NT2/D1 (cell line): ENCODE results near the gene MTFR2.

Source experiments
- DNase-seq: peaks from one replicate; pipeline ENCODE4 v3.0.0-alpha.2; 2011; ENCODE audit warnings: low read depth, low spot score
- H3K27me3 ChIP-seq: 2 replicates; pipeline ENCODE4 v1.6.0; 2011; ENCODE audit warnings: mild to moderate bottlenecking; ENCODE audit not compliant: insufficient read length, insufficient read depth
- H3K36me3 ChIP-seq: 2 replicates; pipeline ENCODE4 v1.6.1; 2011; ENCODE audit warnings: mild to moderate bottlenecking, low read length, mixed read lengths; ENCODE audit not compliant: insufficient read depth, insufficient read length
- H3K4me1 ChIP-seq: 2 replicates; pipeline ENCODE4 v1.5.1; 2011; ENCODE audit not compliant: insufficient read depth, insufficient read length
- H3K4me3 ChIP-seq: 2 replicates; pipeline ENCODE4 v1.5.1; 2011; ENCODE audit warnings: low read depth; ENCODE audit not compliant: insufficient read length
- H3K9ac ChIP-seq: 2 replicates; pipeline ENCODE4 v1.6.0; 2011; ENCODE audit warnings: low read depth; ENCODE audit not compliant: insufficient read length
- H3K9me3 ChIP-seq: 2 replicates; pipeline ENCODE4 v1.5.1; 2011; ENCODE audit warnings: mild to moderate bottlenecking, low read length; ENCODE audit not compliant: insufficient read depth
- SUZ12 ChIP-seq: IDR thresholded peaks from 2 replicates; pipeline ENCODE4 v1.6.1; 2011; ENCODE audit not compliant: insufficient read length, insufficient read depth; ENCODE audit errors: extremely low read depth
- YY1 ChIP-seq: IDR thresholded peaks from 2 replicates; pipeline ENCODE4 v1.6.1; 2011; ENCODE audit not compliant: insufficient read length, insufficient read depth
- ZNF274 ChIP-seq: IDR thresholded peaks from 2 replicates; pipeline ENCODE4 v1.6.1; 2011; ENCODE audit warnings: mild to moderate bottlenecking, low read depth, low read length

MTFR2 gene

DNA sequence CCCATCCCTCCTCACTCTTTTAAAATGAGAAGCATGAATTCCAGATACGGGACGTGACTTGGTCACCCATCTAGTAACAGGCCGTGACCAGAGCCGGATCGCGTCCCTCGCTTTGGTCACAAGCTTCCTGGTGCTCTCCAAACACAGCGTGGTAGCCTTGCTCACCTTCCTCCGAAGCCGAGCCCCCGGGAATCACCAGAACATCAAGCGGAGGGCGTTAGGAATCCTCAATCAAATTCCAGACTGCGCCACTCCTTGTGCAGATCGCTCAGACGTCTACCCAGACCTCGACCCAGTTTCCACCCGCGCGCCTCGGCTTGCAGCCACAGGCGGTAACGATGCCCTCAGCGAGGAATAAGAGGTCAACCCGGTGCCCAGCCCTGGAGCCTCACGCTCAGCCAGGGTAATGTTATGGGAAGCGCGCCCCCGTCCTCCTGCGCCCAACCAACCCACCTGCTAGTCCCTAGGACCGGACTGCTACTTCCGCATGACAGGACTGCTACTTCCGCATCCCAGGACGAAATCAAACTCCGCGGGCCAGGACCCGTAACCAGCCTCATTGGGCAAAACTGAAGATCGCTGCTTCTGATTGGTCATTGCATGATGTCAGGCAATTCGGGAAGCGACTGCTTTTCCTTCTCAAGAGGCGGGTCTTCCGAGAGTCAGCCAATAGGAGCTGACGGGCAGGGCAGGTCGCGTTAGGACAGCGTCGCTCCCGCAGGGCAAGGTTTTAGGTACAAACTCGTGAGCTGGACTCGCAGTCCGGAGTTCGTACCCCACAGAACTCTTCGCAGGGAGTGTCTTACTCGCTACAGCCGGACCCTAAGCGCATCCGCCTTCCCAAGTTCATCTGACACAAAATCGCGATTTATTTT lies at the start of gene MTFR2:
Gene MTFR2, minus strand, starts transcription at position 501 of the 875 bp plus-strand sequence. CDS start 1,212 bp downstream, outside the sequence.
- TF ChIP-seq ZNF274 (no peak), SUZ12 (no peak), YY1 (no peak)

GRCh38 chr6:136294621-136295020 lies 44.5 kb upstream of the MTFR2 start:
- no peaks in the 10 kb centered on the region for H3K36me3 ChIP-seq

More for the DNA sequence above, at the start of gene MTFR2:
- Histone ChIP-seq H3K9ac (peak within 1 kb of the TSS; percentile 85), H3K9me3 (no peaks in the 10 kb centered on the region), H3K36me3 (peaks cover 12% of the 10 kb centered on the region), H3K4me1 (no peaks in the 10 kb centered on the region), H3K4me3 (peak within 1 kb of the TSS; percentile 76), H3K27me3 (no peaks in the 10 kb centered on the region)
- peak; percentile 93 for DNase-seq

DNA sequence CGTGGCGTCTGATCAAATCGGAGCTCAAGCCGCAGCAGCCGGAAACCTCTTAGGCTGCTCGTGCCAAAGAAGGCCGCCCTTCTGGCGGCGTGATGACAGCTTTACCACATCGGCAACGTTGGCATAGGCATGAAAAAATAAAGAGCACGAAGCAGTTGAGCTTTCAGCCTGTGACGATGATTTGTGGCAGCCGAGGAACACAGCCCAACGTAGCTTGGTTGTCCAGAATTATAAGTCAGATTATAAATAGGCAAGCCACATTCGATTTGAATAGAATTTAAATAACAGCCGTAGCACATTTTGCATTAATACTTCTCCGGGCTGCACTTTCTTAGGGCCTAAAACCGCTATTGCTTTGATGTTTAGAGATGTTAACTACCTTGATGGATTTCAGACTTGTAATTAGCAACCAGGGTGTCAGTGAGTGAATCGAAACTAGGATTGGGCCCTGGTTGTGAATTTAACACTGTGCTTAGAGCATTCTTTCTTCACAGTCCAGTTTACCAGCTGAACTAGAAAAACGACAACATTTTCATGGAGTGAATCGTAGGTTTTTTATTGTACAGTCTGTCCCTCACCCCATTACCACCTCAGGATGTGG lies 40.4 kb upstream of the MTFR2 start:
- DNase-seq = no peak
- Histone ChIP-seq H3K4me3 (peak overlapping the region; percentile 93), H3K9ac (peak overlapping the region; percentile 81), H3K36me3 (peaks cover 12% of the 10 kb centered on the region), H3K4me1 (peaks cover 3% of the 10 kb centered on the region), H3K9me3 (no peaks in the 10 kb centered on the region), H3K27me3 (no peaks in the 10 kb centered on the region)
- TF ChIP-seq SUZ12 = no peak
- TF ChIP-seq ZNF274 = no peak
- TF ChIP-seq YY1 = no peak

More at GRCh38 chr6:136294621-136295020, 44.5 kb upstream of the MTFR2 start:
- Histone ChIP-seq H3K4me3 (no peak overlapping the region), H3K9ac (no peak overlapping the region), H3K9me3 (no peaks in the 10 kb centered on the region), H3K27me3 (no peaks in the 10 kb centered on the region), H3K4me1 (no peaks in the 10 kb centered on the region)
- DNase-seq = no peak
- TF ChIP-seq YY1 (no peak), ZNF274 (no peak), SUZ12 (no peak)

DNA sequence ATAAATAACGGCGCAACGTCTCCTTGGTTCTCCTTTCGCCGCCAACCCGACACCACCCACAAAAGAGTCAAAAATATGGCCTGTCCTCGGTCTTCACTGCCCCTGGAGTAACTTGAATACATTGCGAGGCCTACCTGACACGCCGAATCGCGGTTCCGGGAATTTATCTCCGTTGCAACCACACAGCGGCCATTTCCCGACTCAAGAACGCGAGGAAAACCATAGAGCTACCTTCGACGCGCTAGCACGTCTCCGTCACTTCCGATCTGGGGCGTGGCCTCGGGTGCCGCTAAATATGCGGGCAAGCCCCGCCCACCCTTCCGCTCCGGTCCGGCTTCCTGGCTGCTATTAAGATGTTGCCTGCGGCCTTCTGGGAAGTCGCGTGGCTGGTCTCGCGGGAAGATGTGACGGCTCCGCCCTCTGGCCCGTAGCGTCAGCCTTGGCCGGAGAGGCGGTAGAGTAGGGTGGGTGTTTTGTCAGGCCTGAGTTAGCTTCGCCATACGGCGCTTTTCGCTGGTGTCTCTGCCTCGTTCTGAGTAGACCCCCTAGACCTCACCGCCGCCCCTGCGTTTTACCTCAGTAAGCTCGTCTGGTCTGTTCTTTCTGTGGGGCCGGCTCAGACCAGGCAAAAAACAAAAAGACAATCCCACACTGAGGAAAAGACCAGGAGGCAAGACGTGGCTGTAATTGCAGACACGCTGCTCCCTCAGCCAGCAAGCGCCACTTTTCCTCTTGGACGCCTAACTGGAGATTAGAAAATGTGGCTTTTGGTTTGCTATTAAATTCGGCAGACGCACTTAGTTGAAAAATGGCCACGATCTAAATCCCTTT lies 39.7 kb upstream of the MTFR2 start, which contains the start of gene BCLAF1:
Gene BCLAF1, minus strand, starts transcription at position 268 of the 831 bp plus-strand sequence. CDS start 9,980 bp downstream, outside the sequence.
- peak; percentile 92 for DNase-seq
- no peak for TF ChIP-seq SUZ12
- peak; percentile 36 for TF ChIP-seq YY1
- TF ChIP-seq ZNF274 = no peak
- Histone ChIP-seq H3K9me3 (no peaks in the 10 kb centered on the region), H3K4me1 (peaks cover 3% of the 10 kb centered on the region), H3K9ac (peak within 1 kb of the TSS; percentile 98), H3K27me3 (no peaks in the 10 kb centered on the region), H3K4me3 (peak within 1 kb of the TSS; percentile 93), H3K36me3 (peaks cover 12% of the 10 kb centered on the region)

DNA sequence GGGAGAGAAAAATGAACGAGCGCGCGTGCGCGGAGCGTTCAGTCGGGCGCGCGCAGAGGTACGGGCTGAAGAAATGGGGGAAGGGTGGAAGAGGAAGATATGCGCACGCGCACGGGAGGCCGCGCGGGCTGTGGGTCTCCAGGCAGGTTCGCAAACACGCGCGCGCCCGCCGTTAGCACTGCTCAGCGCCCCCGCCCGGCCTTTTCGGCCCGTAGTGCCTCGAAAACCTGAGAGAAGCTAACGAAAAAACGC lies 39.1 kb upstream of the MTFR2 start:
- DNase-seq = no peak
- H3K4me3 ChIP-seq = peak overlapping the region; percentile 93
- no peaks in the 10 kb centered on the region for H3K9me3 ChIP-seq
- TF ChIP-seq SUZ12 (no peak), ZNF274 (no peak), YY1 (no peak)
- H3K27me3 ChIP-seq = no peaks in the 10 kb centered on the region
- peak overlapping the region; percentile 98 for H3K9ac ChIP-seq
- peaks cover 3% of the 10 kb centered on the region for H3K4me1 ChIP-seq
- H3K36me3 ChIP-seq = peaks cover 12% of the 10 kb centered on the region

- peaks cover 3% of the 10 kb centered on the region for H3K4me1 ChIP-seq
- peaks cover 12% of the 10 kb centered on the region for H3K36me3 ChIP-seq
- no peaks in the 10 kb centered on the region for H3K27me3 ChIP-seq
- peak overlapping the region; percentile 93 for H3K4me3 ChIP-seq
- no peak for DNase-seq
- peak overlapping the region; percentile 98 for H3K9ac ChIP-seq
- TF ChIP-seq YY1 (no peak), SUZ12 (no peak), ZNF274 (no peak)
- H3K9me3 ChIP-seq = no peaks in the 10 kb centered on the region
Observed at GRCh38 chr6:136288566-136289326, 38.6 kb upstream of the MTFR2 start.

DNA sequence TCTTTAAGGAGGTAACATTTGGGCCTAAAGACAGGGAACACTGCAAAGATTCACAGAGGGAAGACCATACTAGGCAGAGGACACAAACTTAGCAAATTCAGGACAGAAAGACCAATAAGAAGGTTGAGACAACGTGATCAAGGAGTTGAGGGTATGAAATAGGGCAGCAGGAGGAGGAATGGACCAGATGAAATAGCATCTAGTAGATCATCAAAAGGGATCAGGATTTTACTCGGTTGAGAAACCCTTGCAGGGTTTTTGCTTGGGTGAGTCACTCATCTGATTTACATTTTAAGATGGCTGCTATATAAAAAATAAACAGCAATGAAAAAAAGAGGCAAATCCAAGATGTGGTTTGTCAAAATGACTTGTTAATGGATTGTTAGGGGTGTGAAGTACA lies 34.8 kb upstream of the MTFR2 start:
- Histone ChIP-seq H3K4me3 (no peak overlapping the region), H3K36me3 (peaks cover 34% of the 10 kb centered on the region), H3K4me1 (peaks cover 3% of the 10 kb centered on the region), H3K9ac (no peak overlapping the region), H3K9me3 (no peaks in the 10 kb centered on the region), H3K27me3 (no peaks in the 10 kb centered on the region)
- DNase-seq = no peak
- TF ChIP-seq YY1 = no peak
- no peak for TF ChIP-seq SUZ12
- TF ChIP-seq ZNF274 = no peak
